Measurements from ENCODE around the gene ULBP3.
"Not testable (repeated sequence)": the region's sequence is repeated elsewhere in the genome, so short reads cannot be mapped to it uniquely, and the experiment has no call there.

The ULBP3 gene

DNA sequence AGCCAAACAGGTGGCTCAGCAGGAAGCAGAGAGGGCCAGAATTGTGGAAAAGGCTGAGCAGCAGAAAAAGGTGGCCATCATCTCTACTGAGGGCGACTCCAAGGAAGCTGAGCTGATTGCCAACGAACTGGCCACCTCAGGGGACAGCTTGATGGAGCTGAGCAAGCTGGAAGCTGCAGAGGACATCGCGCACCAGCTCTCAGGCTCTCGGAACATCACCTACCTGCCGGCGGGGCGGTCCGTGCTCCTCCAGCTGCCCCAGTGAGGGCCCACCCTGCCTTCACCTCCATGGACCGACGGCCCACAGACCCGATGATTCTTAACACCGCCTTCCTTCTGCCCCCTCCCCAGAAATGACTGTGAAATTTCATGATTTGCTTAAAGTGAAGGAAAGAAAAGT lies 25.8 kb downstream of the ULBP3 start:
- no peak for DNase-seq (ENCODE audit: low read depth, low spot score)

- DNase-seq (ENCODE audit: low read depth, low spot score): no peak
Observed at GRCh38 chr6:150038202-150039062, 30.5 kb downstream of the ULBP3 start.

DNA sequence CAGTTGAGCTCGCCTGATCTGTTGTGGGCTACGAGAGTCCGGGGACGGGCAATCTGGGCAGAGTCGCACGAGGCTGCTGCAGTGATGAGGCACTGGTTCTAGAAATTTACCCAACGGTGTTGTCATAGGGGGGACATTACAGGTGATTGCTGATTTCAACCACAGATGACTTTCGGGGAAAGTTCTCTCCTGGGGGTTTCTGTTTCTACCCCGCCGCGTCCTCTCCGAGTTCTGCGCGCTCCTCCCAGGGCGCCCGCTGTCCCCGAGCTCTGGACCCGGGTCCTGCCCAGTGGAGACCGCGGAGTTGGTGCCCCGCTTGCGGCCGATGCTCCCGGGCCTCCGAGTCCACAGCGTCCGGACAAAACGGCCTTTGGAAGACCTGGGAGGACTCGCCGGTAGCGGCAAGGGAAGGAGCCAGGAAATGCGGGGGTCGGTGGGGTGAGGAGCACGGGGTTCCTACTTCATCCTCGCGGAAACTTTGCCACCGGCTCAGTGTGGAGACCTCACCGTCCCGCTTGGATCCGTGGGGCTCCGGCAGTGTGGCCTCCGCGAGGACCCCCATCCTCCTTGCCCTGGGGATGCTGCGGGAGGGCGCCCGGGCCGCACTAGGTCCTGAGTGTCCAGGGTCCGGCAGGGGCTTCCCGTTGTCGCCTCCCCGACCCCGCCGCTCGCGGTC lies 31.3 kb downstream of the ULBP3 start:
- no peak for DNase-seq (ENCODE audit: low read depth, low spot score)

DNA sequence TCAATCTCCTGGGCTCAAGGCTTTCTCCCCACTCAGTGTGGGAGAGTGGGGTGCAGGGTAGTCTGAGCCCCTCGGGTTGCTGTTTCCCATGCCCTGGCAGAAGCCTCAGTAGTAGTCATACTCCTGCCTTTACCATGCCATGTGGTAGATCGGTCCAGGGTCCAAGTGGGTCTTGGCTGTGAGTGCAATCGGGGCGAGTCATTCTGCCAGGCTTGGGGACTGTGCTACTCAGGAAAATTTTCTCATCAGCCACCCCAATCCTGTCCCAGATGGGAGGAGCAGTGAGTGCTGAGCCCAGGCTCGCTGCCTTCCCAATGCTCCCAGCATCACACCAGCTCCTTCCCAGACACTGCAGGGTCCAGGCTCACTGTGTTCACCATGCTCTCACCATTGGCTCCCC lies 32.8 kb downstream of the ULBP3 start:
- DNase-seq (ENCODE audit: low read depth, low spot score): no peak

DNA sequence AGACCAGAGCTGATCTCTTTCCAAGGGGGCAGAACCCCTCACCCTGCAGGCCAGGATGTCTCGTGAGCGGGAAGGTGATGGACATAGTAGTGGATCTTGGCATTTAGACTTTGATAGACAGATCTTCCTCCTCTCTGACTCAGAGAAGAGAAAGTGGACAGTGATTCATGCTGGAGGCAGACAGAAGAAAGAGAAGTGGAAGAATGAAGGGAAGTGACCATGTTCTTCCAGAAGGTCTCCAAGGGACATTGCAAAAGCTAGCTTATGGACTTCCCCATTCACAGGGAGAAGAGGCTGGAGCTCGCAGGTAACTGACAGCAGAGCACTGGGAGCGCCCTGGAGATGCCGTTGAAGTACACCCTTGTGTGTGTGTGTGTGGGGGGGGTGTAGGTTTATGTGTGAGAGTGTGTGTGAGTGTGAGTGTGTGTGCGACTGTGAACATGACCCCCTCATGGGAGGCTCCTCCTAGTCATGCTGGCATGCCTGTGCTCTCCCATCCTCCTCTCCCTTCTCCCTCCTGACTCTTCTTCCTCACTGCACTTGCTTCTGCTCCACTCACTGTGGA lies 35.6 kb downstream of the ULBP3 start:
- DNase-seq (ENCODE audit: low read depth, low spot score): no peak

- DNase-seq (ENCODE audit: low read depth, low spot score): no peak
Observed at GRCh38 chr6:150032598-150032997, 36.3 kb downstream of the ULBP3 start.

GRCh38 chr6:150030611-150031010 lies 38.3 kb downstream of the ULBP3 start:
- DNase-seq (ENCODE audit: low read depth, low spot score): no peak

GRCh38 chr6:150029749-150030148 lies 39.2 kb downstream of the ULBP3 start:
- DNase-seq (ENCODE audit: low read depth, low spot score): no peak

DNA sequence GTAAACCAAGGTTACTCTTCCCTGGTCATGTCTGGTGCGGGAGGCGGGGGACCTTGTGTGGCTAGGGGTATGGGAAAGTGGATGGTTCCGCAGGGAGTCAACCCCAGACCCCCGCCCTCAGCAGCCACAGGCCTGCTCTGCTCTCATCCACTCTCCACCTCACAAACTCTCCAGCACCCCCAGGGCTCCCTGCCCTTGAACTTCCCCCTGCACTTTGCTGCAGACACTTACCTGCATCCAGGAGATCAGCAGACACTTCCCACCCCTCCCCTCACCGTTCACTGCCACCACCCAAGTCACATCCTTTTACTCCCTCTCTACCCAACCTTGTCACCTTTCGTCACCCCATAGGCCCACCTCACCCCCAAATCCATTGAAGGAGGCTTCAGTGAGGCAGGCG lies 39.6 kb downstream of the ULBP3 start:
- no peak for DNase-seq (ENCODE audit: low read depth, low spot score)

DNA sequence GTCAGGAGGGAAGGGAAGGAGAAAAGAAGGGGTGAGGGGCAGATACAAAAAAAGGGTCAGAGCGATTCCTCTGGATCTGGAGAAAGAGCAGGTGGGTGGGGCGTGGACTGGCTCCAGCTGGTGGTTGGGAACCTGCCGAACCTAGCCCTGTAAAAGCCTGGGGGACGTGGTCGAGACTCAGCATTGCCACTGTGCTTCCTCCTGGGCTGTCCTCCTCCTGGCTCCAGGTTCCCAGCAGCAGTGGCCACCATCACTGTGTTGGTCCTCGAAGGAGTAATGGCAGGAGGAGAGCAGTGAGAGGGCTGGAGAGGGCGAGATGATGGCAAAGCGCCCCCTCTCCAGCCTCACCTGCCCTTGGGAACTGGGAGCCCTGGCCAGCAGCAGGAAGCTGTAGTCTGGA lies 40.1 kb downstream of the ULBP3 start:
- no peak for DNase-seq (ENCODE audit: low read depth, low spot score)

- no peak for DNase-seq (ENCODE audit: low read depth, low spot score)
Observed at GRCh38 chr6:150027806-150028565, 40.9 kb downstream of the ULBP3 start.

DNA sequence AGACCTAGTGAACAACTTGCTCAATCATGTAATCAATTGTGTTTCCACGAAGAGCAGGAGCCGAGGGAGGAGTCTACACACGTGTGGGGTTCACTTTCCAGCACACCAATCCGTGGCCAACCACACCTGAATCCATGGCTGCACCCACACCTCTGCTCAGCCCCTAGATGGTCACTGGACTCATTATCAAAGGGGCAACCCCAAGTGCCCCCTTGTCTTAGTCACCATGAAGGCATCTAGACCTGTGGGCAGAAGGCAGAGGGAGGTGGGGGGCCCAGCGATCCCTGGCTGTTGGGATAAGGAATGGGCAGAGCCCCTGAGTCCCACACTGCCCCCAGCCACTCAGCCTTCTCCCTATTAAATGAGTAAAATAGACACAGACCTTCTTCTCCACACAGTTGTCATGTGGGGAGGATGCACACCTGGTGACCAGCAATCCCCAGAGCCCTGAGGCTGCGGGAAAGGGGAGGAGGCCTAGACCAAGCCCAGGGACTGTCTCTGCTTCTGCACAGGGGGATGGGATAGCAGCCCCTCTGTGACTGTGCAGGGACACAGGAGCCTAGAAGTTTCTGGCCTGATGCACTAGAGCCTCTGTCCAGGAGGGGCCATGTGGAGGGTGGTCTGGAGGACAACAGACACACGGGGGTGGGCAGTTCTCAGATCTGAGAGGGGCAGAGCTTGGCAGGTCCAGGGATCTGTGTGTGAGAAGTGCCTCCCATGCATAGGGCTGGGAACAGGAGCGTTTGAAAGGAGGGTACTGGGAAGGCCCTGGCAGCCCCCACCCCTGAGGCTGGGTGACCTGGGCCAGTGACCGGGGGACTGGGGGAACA lies 41.7 kb downstream of the ULBP3 start:
- no peak for DNase-seq (ENCODE audit: low read depth, low spot score)

GRCh38 chr6:150025201-150025917 lies 43.6 kb downstream of the ULBP3 start, which contains the start of gene RAET1L:
RAET1L (minus strand) TSS chr6:150025532; CDS start chr6:150025471, 61 bp downstream.
- DNase-seq (ENCODE audit: low read depth, low spot score): no peak

DNA sequence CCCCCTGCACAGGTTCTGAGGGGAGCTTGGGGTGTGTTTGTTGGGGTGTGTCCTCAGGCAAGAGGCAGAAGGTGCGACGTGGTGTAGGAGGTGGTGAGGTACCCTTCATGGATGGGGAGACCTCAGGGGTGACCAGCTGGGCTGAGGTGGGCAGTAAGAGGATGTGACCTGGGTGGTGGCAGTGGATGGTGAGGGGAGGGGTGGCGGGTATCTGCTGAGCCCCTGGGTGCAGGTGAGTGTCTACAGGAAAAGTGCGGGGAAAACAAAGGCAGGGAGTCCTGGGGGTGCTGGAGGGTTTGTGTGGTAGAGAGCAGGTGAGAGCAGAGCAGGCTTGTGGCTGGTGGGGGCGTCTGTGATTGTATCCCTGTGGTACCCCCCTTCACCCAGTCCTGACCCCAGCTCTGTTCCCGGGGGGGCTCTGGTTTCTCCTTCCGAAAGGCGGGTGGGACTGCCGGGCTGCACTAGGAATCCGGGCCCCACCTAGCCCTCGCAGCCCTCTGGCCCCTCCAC lies 44.2 kb downstream of the ULBP3 start:
- DNase-seq (ENCODE audit: low read depth, low spot score): no peak

GRCh38 chr6:150024021-150024420 lies 44.9 kb downstream of the ULBP3 start:
- DNase-seq (ENCODE audit: low read depth, low spot score): not testable (repeated sequence)

DNA sequence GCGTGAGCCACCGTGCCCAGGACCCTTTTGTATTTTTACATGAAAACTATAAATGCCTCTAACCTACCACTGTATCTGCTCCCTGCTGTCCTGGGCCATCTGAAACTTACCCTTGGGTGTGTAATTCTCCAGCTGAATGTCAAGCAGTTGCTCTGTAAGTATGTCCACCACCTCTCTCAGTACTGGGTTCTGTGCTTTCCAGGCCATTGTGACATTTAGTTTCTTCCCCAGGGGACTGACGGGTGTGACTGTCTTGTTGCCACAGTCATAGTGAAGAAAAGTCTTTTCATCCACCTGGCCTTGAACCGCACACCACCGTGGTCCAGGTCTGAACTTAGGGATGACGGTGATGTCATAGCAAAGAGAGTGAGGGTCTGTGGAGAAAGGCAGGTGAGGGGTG lies 47.1 kb downstream of the ULBP3 start:
- DNase-seq (ENCODE audit: low read depth, low spot score): not testable (repeated sequence)

- DNase-seq (ENCODE audit: low read depth, low spot score): no peak
Observed at GRCh38 chr6:150018846-150019580, 49.9 kb downstream of the ULBP3 start.

GRCh38 chr6:150017186-150017521 lies 51.8 kb downstream of the ULBP3 start:
- not testable (repeated sequence) for DNase-seq (ENCODE audit: low read depth, low spot score)

Measured in brain pericyte (primary cell).